Astrocyte (in vitro differentiated cells and primary cell): ENCODE results near the gene PPARG.

ENCODE experiments used
- EZH2 ChIP-seq: IDR thresholded peaks from 2 replicates; pipeline ENCODE4 v1.6.1; 2012; ENCODE audit warnings: mild to moderate bottlenecking, low read length, inconsistent platforms; ENCODE audit not compliant: insufficient read depth
- TF ChIP-seq, protein P1 (sequence below): IDR thresholded peaks from 2 replicates; pipeline ENCODE4 v1.5.1; 2011; ENCODE audit warnings: low read depth, mild to moderate bottlenecking, inconsistent platforms, low read length, moderate library complexity; ENCODE audit not compliant: insufficient read depth

DNA sequence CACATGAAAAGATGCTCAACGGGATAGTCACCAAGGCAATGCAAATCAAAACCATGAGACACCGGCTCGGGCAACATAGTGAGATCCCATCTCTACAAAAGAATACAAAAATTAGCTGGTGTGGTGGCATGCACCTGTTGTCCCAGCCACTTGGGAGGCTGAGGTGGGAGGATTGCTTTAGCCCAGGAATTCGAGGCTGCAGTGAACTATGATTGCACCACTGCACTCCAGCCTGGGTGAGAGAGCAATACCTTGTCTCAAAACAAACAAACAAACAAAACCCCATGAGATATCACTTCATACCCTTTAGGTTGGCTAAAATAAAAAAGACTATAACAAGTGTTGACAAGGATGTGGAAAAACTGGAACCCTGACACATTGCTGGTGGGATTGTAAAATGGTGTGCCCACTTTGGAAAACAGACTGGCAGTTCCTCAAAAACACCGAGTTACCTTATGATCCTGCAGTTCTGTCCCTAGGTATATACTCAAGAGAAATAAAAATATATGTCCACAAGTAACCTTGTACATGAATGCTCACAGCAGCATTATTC lies 3.8 kb upstream of the PPARG start:
- TF ChIP-seq, protein P1, sequence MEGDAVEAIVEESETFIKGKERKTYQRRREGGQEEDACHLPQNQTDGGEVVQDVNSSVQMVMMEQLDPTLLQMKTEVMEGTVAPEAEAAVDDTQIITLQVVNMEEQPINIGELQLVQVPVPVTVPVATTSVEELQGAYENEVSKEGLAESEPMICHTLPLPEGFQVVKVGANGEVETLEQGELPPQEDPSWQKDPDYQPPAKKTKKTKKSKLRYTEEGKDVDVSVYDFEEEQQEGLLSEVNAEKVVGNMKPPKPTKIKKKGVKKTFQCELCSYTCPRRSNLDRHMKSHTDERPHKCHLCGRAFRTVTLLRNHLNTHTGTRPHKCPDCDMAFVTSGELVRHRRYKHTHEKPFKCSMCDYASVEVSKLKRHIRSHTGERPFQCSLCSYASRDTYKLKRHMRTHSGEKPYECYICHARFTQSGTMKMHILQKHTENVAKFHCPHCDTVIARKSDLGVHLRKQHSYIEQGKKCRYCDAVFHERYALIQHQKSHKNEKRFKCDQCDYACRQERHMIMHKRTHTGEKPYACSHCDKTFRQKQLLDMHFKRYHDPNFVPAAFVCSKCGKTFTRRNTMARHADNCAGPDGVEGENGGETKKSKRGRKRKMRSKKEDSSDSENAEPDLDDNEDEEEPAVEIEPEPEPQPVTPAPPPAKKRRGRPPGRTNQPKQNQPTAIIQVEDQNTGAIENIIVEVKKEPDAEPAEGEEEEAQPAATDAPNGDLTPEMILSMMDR = no peak
- no peak for TF ChIP-seq EZH2
